ELR (cell line): ENCODE measurements around the gene EPHB1.

ENCODE experiments used
- DNase-seq: peaks from one replicate; pipeline ENCODE4 v3.0.0-alpha.2; 2015; ENCODE audit warnings: low read depth

Gene EPHB1

GRCh38 chr3:134850761-134851160, 55.7 kb downstream of the EPHB1 start:
- DNase-seq, result no peak

DNA sequence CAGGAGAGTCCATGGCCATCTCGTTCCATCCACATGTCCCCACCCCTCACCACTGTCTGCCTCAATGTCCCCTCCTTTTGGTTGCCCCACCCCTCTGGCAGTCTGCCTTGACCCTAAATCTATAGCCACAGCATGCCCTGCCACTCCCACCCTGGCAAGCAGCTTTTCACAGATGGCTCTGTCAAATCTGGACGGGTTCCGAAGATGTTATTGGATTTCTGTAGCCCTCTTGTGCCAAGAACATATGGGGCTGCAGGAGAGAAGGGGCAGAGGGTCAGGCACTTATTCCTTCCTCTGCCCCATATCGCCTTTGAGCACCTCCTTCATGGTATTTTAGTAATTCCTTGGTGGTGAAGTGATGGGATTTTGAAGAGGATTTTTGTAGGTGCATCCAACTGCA, 57.1 kb downstream of the EPHB1 start:
- no peak for DNase-seq

- DNase-seq, result no peak
These were observed 57.9 kb downstream of the EPHB1 start for GRCh38 chr3:134852893-134853351.

- DNase-seq, result no peak
These were observed 59.2 kb downstream of the EPHB1 start for GRCh38 chr3:134854254-134854653.

DNA sequence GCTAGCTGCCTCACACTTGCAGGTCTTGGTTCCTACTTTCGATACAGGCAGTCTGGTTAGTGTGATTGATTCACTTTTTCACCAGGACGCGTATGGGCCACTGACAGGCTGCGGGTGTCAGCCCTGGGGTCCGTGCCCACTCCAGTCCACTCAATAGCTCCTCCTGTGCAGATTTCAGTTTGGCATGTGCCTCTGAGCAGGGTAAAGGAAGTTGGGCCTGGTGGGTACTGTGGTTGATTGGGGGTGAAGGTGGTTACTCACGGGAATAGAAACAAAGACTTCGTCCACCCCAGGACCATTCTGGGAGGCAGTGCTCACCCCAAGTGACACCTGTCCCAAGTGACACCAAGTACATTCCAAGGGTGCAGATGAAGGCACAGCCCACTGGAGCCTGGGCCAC, 62.3 kb downstream of the EPHB1 start:
- DNase-seq, result no peak

DNA sequence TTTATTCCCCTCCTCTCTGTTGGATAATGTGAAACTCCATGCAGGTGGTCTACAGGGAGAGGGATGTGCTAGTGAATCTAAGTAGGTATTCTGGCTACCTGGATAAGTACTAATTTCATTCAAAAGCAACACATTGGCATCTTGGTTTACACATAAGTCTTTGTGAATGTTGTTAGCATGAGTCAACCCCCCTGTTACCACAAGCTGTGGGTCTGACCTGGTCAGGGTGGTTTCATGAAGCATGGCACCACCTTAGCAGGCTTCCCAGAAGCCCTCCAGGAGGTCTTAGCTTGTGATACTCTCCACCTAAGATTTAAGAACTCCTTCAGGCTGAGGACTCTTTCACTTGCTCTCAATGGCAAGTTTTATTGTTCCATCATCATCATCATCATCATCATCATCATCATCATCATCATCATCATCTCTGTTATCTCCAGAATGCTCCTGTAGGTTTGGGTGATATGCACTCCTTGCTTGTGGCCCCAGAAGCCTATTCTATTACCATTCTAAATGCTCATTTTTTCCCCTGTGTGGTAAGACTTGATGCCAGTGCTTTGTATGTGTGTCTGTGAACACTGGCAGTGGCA, 62.8 kb downstream of the EPHB1 start:
- DNase-seq, result no peak

DNA sequence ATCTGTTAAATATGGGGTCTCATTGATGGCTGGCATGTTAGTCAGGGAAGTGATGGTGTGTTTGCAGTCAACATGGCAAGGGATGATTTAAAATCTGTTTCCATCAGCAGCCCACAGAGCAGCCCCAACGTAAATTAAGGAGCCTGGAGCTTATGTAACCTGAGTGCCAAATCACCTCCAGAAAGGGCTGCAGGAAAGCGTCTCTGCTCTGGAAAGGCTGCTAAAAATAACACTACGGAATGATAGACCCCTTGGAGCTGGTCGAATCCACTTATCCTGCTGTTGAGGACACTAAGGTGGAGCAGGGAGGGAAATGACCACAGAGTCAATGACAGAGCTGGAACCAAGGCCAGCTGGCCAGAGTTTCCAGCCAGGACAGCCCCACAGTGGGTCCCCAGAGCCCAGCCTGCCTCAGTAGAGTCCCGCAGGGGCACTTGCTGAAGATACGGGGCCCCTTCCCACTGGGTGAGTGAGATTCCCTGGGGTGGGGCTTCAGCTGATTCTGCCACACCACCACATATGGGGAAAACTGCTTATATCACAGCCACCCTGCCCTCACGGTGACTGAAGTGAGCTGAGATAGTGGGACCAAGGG, 63.5 kb downstream of the EPHB1 start:
- no peak for DNase-seq

- no peak for DNase-seq
These were observed 64.3 kb downstream of the EPHB1 start for GRCh38 chr3:134859341-134859740.

GRCh38 chr3:134860141-134860540, 65.1 kb downstream of the EPHB1 start:
- no peak for DNase-seq

DNA sequence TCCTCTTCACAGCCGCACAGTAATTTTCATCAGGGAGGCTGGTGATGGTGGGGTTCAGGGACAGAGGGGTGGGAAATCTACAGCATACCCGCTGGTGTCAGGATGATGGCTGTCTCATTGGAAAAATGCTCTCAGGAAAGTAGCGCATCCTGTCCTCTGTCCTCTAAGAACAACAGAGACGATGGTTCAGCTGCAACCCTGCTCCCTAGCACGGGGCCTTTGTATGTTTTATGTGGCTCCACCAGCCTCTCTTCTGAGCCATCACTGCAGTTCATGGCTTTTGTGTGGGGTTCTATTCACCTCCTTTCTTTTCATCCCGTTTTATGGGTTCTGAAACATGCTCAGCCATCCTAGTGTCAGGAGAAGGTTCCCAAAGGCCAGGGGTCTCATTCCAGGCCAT, 68.9 kb downstream of the EPHB1 start:
- no peak for DNase-seq

GRCh38 chr3:134864636-134865035, 69.6 kb downstream of the EPHB1 start:
- no peak for DNase-seq

GRCh38 chr3:134867277-134867676, 72.2 kb downstream of the EPHB1 start:
- no peak for DNase-seq

DNA sequence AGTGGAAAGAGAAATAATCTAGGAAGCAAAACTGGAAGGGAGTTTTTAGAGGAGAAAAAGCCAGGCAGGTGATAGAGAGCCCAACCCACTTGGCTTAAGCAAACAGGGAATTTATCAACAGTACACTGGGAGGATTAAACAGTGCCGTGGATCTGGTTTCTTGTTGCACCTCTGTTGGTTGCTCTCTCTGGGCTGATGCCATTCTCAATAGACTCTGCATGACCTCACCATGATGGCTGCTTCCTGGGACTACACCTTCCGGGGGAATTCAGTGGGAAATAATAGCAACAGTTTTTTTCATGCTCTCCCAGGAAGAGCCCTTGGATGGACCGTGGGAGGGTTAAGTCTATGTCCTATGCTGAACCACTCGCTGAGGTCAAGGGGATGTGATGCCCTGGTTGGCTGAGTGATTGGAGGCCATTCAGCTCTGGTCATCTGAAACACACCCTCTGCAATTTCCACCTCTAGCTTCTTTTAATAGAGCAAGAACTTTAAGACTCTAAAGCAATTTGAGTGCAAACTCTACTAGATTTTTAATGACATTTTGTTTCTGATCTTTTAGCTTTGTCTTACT, 74.2 kb downstream of the EPHB1 start:
- DNase-seq, result no peak

- DNase-seq, result no peak
These were observed 76.8 kb downstream of the EPHB1 start for GRCh38 chr3:134871818-134872217.

- DNase-seq, result no peak
These were observed 77.7 kb downstream of the EPHB1 start for GRCh38 chr3:134872440-134873388.

GRCh38 chr3:134873789-134874188, 78.7 kb downstream of the EPHB1 start:
- DNase-seq, result no peak

DNA sequence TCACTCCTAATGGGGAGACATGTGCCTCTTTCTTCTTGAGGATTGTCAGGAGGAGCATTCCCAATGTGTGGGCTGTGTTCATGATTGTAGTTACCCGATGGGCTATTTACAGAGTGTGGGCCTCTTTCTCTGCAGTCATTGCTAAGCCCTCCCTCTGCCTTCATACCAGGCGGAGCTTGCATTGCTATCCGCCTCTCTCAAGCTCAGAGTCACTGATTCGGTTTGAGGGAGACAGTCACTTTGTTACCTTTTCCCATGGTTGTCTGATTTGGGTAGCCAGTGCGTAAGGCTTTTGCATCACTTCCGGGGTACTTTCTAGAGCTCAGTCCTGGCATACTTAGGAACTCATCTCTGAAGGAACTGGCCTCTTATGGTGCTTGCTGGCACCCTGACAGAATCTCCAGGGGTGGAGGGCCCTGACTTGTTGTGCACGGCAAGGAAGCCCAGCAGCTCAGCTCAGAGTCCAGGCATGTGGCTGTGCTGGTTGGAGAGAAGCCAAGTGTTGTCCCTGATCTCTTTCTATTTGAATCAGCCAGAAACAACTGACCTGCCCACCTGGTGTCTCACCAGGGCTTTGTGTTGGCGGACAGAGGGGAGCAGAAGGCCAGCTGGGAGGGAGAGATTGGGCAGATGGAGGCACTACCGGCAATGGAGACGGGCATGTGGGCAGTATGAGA, 79.8 kb downstream of the EPHB1 start:
- DNase-seq, result no peak

- no peak for DNase-seq
These were observed 81.8 kb downstream of the EPHB1 start for GRCh38 chr3:134876836-134877235.

GRCh38 chr3:134877788-134878187, 82.7 kb downstream of the EPHB1 start:
- DNase-seq, result no peak

DNA sequence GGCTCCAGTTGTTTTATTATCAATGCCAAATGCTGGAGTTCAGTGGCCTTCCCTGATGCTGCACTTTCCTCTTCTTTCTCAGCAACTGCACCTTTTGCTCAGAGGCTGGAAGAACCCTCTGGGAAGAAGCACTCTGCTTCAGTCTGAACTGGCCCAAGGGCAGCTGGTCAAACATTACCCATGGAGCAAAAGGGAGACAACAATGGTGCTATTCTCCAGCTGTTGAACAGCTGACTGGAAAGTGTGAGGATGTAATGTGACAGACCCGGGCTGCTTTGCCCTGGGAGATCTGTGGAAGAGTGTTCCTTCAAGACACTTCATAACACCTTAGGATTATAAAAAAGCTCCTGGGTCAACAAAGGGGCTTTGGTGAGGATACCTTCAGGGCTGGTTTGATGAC, 84.9 kb downstream of the EPHB1 start:
- no peak for DNase-seq

DNA sequence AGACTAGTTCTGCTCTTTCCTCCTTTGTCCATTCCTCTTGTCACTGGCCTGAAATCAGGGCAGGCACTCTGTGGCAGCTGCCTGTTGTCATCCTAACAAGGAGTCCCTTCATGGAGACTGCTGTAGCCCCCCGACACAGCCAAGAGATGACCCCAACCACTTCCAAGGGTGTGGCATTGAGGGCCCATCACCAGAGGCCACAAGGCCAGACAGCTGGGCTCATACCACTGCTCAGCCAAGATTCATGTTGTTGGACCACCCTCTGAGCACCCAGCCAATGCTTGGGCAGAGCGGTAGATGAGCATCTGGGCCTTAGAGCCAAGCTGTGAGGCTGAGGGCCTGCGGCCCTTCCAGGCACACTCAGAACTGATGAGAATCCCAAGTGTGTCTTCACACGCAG, 85.4 kb downstream of the EPHB1 start:
- DNase-seq, result no peak

DNA sequence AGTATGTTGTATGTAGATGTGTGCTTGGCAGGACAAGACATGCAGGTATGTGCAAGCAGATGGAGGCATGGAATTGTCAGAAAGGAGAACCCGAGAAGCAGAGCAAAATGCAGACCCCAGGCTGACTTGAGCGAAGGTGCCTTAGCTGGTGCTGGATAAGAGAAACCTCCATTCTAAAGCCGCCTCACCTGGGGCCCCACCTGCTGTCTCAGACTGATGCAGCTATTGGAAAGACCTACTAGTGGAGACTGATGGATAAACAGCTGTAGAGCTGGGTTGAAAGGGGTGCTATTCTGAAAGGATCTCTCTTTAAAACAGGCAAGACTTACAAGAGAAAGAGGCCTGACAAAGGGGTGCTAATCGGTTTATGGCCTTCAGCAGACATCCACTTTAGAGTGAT, 86.2 kb downstream of the EPHB1 start:
- no peak for DNase-seq
